Midbrain (tissue), 1 donor: ENCODE results near the gene ADGRA3.

Experiments used
- DNase-seq: peaks from one replicate; lab custom pipeline; 2025; lab: John Stamatoyannopoulos, UW

ADGRA3 gene

DNA sequence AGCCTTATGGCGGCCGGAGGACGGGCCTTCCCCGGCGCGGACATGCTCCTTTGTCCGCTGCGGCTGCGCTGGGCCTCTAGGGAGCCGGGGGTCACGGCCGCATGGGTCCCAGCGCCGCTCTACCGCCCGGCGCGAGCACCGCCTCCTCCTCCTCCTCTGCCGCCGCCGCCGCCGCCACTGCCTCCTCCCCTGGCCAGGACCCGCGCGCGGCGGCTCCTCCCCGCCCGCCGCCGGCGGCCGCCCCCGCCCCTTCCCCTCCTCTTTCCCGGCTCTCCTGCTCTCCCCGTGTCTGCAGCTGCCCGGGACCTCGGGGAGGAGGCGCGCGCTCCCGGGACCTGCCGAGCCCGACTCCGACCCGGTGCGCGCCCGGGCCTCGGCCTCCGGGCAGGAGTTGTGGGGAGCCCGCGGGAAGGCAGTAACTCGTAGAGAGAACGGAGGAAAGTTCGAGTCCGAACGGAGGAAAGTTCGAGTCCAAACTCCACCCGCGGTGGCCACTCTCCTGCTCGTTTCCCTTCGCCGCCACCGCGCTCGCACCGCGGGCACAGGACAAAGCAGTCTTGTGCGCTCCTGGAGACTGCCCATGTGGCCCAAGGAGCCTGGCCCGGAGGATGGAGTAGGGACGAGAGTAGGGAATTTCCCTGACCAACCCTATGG is at the start of gene ADGRA3:
TSS of gene ADGRA3 (minus strand) at position 179 of the 654 bp plus-strand sequence. CDS start 282 bp downstream, outside the sequence.
- peak; percentile 40 for DNase-seq

- no peak for DNase-seq
Measured at GRCh38 chr4:22556495-22556894, 40.6 kb upstream of the ADGRA3 start.

DNA sequence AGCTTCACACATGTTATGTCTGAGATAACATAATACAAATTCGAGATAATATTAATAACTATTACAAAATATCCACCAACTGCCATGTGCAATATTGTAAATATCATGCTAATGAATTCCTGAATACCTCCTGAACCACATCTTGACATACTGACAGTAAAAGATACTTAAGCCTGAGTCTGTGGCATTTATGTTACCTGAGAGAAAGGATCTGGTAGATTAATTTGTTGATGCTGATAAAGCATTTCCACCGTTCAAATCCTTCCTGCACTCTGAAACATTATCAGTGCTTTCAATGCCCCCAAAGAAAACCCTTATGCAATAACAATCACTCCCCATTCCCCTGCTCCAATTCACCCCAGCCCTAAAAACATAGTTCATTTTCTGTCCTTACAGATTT is 38.8 kb upstream of the ADGRA3 start:
- DNase-seq: no peak

DNA sequence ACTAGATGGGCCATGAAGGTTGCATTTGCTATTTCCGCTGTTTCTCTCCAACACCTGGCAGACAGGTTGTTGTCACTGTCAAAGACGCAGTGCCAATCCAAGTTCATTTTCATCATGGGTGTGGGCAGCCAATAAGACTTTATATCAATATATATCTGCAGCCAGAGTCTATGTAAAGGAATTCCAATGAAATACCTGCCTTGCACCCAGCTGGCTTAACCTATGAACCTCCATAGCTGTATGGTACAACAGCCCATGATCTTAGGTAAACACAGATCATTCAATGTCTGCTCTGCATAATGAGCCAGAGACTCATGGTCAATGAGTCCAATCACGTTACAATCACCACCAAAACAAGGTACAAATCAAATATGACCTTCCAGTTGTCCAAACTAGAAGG is 37.7 kb upstream of the ADGRA3 start:
- DNase-seq: no peak

DNA sequence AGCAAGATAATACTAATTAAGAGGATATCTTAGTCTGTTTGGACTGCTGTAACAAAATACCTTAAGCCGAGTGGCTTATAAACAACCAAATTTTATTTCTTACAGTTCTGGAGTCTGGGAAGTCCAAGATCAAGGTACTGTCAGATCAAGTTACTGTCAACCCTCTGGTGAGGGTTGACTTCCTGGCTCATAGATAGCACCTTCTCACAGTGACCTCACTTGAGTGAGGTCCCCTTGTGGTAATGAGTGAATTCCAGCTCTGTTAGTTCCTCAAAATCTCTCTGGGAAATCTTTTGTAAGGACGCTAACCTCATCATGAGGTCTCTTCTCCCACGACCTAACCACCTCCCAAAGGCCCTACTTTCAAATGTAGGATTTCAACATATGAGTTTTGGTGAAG is 36.9 kb upstream of the ADGRA3 start:
- no peak for DNase-seq

DNA sequence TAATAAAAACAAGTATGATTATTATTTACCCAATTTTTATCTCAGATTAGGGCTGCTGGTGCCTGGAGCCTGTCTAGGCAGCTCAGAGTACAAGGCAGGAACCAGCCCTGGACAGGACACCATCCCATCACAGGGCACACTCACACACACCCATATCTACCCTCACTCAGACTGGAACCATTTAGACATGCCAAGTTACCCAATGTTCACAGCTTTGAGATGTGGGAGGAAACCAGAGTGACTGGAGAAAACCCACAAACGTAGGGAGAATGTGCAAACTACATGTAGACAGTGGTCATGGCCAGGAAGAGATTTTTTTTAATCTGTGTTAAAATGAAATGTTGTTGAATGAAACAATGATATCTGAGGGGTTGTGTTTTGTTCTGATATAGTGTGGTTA is 35.7 kb upstream of the ADGRA3 start:
- no peak for DNase-seq

- no peak for DNase-seq
Measured at GRCh38 chr4:22546299-22546698, 30.4 kb upstream of the ADGRA3 start.

GRCh38 chr4:22539251-22539650 is 23.4 kb upstream of the ADGRA3 start:
- DNase-seq: no peak

DNA sequence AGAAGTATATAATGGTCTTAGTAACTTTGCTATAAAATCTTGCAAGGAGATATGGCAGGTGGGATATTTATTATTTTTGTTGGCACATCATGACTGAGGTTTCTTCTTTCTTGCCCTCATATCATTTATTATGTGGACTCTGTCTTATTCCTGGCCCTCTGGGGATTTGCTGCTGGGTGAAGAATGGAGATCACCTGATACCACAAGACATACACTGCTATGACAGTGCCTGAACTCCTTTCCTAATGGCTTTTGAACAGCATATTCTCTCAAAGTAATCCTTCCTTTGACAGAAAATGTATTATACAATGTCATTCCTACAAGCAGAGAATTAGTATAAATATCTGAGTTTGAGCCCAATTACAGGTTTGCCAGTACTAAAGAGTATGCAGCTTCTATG is 22.0 kb upstream of the ADGRA3 start:
- no peak for DNase-seq

GRCh38 chr4:22534374-22534773 is 18.5 kb upstream of the ADGRA3 start:
- no peak for DNase-seq

DNA sequence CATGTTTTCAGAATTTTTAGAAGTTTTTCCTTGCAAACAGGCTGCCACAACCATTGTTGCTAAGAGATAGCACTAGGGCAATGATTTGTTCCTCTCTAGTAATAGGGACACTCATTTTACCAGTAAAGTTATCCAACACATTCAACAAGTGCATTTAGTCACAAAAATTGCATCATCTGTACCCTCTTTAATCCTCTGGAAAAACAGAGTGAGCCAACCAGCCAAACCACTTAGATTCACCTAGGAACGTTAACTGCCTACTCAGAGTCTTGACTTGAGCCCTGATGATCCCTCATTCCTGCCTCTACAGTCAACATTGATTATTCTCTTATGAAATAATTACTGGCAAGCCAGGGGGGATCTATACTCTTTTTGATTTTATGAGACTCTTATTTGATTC is 17.0 kb upstream of the ADGRA3 start:
- DNase-seq: no peak

GRCh38 chr4:22532117-22532516 is 16.3 kb upstream of the ADGRA3 start:
- no peak for DNase-seq

DNA sequence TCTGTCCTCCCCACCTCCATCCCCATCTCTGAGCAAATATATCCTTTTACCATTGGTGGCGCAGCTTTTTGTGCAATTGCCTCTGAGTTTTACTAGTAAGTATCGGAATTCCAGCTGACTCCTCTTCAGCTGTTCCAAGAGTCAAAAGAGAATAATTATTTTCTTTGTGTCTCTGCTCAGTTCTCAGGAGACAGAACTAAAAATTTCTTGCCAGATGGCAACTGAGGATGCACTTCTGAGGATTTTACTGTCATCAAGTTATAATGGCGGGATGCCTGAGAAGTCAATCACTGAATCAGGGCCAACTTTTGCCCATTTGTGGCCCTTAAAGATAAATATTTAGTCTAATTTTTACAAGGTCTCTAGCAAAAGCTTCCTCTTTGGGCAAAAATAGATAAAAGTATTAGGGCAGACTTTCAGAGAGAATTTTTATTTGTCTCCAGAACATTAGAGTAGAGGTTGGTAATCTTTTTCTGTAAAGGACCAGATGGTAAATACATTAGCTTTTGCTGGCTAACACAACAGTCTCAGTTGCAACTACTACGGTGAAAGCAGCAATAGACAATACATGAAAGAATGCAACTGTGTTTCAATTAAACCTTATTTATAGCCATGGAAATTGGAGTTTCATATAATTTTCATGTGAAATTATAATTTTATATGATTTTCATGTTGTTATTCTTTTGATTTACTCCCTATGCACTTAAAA is 15.6 kb upstream of the ADGRA3 start:
- no peak for DNase-seq

DNA sequence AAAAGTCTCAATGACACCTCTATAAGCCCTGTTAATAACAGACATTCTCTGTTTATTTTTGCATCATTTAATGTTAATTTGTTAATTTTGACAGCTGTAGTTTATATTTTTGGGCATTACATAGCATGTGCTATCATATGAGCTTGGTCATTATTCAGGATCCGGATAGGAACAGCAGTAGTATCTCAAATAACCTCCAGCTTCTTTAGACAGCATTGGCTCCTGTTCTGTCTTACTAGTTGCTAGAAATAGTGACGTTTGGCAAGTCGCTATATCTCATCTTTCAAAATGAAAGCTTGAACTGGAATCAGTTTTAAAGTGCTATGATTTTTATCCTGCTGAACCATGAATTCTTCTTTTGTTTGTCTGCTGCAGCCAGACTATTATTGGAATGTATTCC is 9.0 kb upstream of the ADGRA3 start:
- no peak for DNase-seq

DNA sequence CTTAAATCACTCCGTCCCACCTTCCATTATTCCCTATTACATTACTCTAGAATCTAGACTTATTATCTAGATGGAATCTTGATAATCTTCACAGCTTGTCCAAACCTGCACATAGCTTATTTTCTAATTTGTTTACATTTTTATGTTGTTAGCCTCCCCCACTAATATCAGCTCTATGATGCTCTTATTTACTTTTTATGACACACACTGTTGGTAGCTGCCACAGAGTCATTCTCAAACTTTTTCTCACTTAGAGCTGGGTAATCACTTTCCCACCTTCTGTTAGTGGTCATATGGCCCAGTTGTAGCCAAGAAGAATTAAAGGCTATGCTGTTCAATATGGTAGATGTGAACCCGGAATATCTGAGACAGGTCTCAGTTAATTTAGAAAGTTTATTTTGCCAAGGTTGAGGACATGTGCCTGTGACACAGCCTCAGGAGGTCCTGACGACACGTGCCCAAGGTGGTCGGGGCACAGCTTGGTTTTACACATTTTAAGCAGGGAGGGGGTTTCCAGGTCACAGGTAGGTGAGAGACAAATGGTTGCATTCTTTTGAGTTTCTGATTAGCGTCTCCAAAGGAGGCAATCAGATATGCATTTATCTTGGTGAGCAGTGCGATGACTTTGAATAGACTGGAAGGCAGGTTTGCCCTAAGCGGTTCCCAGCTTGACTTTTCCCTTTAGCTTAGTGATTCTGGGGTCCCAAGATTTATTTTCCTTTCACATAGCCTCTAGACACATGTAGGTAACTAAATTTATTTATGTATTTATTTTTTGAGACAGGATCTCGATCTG is 7.0 kb upstream of the ADGRA3 start:
- no peak for DNase-seq

DNA sequence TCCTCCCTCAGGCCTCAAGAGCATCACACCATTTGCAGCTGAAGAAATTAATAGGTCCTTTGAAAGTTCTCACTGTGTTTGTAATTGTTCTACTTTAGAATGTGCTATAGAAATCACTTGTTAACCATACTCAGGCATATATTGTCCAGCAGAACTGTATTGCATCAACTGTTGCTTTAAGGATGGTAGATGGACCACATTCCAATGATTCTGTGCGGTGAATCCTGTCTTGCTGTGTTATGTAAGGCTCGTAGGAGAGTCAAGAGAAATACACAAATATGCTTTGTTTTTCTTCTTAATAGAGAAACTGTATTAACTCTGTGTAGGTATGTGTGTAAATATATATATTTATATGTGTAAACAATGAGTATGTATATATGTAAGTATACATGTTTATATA is 6.3 kb upstream of the ADGRA3 start:
- DNase-seq: no peak

DNA sequence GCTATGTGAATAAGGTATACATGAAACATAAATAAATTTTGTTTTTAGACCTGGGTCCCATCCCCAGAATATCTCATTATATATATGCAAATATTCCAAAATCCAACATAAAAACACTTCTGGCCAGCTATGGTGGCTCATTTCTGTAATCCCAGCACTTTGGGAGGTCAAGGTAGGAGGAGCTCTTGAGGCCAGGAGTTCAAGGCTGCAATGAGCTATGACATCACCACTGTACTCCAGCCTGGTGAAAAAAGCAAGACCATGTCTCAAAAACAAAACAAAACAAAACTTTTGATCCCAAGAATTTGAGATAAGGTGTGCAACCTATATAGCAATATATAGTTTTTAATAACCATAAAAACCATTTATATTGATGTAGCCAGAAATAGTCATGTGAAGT is 5.4 kb upstream of the ADGRA3 start:
- DNase-seq: no peak

DNA sequence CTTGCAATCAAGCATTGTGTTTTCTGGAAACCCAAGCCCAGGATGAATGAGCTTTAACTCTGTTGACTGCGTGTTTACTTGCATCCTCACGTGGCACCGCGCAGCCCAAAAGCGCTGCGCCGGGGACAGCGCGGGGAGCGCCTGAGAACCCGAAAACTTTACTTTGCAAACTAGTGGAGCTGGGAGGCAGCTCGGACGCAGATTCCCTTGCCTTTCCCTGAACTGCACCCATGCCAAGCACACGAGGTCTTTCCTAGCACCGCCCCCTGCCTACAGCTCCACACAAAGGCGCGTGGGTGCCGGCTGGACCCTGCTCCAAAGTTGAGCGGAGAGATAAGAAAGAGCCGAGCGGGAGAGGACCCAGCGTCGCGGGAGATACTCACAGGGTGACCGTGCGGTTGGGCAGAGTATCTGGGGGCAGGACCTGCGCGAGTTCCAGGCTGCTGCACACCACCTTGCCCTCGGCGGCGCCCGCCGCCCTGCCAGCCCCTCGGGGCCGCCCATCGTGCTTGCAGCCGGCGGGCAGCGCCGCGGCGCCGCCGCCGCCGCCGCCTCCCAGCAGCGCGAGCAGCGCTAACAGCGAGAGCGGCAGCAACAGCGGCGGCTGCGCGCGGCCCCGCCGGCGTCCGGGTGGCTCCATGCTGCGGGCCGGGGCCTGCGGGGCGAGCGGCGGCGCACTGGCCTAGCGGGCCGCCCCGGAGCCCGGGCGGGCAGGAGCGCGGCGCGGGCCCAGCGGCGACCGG is 550 bp downstream of the ADGRA3 start:
- peak; percentile 22 for DNase-seq

DNA sequence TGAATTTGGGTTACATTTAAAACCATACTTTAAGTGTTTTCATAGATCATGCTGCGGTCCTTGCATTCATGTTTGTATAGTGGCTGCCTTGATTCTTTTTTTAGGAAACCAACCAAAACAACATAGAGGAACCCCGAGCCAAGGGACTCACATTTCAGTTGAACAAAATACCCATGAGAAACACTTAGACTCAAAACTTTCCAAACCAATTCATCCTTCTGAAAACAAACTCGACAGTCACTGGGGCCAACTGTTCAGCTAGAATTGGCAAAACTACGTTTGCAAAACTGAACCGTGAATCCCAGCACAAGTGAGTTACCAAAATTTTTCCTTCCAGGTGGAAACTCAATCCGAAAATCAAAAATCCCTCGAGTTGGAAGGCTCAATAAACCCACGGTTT is 1.4 kb downstream of the ADGRA3 start:
- peak; percentile 18 for DNase-seq

DNA sequence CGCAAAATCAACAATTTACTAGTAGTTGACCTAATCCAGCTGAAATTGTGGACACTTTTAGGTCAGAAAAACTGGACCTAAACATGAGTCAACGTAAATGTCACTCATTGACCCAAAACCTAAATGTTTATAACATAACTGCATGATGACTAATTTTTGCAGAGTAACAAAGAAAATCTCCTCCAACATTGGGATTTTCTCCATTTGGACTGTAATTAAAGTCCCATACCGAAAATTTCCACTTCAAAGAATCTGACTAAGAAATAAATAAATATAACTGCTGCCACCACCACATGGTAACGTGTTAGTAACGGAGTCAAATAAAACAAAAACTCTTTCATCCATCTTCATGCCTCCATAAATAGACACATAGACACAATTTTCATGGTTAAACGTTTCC is 1.9 kb downstream of the ADGRA3 start:
- DNase-seq: no peak

GRCh38 chr4:22512306-22512705 is 3.6 kb downstream of the ADGRA3 start:
- DNase-seq: no peak

GRCh38 chr4:22510750-22511149 is 5.1 kb downstream of the ADGRA3 start:
- no peak for DNase-seq
